ENCODE data around the gene C2CD2L.

C2CD2L gene

GRCh38 chr11:119084663-119085436 is 22.3 kb upstream of the C2CD2L start, which contains the start of gene HMBS:
HMBS (plus strand) TSS chr11:119084881; CDS start chr11:119085034, 153 bp downstream.
- Histone ChIP-seq H2AFZ (ENCODE audit: low read length) (peak within 1 kb of the TSS; percentile 98), H3K9ac (ENCODE audit: low read depth, low read length, poor library complexity, severe bottlenecking) (peak within 1 kb of the TSS; percentile 89), H3K4me1 (ENCODE audit: insufficient read depth, low read length, poor library complexity, severe bottlenecking) (peaks cover 48% of the 10 kb centered on the region), H3K36me3 (ENCODE audit: insufficient read depth, low read length) (peaks cover 14% of the 10 kb centered on the region; the same call in 1 of the 2 replicates), H3K4me2 (ENCODE audit: low read depth, low read length, poor library complexity, severe bottlenecking) (peak within 1 kb of the TSS; percentile 100), H3K79me2 (ENCODE audit: insufficient read depth, low read length) (peaks cover 36% of the 10 kb centered on the region), H3F3A (ENCODE audit: low read depth) (peaks cover 13% of the 10 kb centered on the region), H3K9me2 (replicated peaks; ENCODE audit: low read depth, low read length) (no peaks in the 10 kb centered on the region), H3K9me3 (ENCODE audit: insufficient read depth, low read depth, low read length) (no peaks in the 10 kb centered on the region), H4K20me1 (ENCODE audit: insufficient read depth, low read length, poor library complexity, severe bottlenecking) (peaks cover 6% of the 10 kb centered on the region), H3K4me3 (ENCODE audit: low read length, poor library complexity, severe bottlenecking) (peak within 1 kb of the TSS; percentile 99), H3K27me3 (ENCODE audit: insufficient read depth, low read length, poor library complexity, severe bottlenecking) (no peaks in the 10 kb centered on the region)
- no peak for TF ChIP-seq CTCF (conservative IDR thresholded peaks at IDR 0.05; ENCODE audit: low read length)
- TF ChIP-seq EZH2phosphoT487 (IDR thresholded peaks at IDR 0.05; ENCODE audit: borderline replicate concordance): no peak

- Histone ChIP-seq H3K4me3 (ENCODE audit: low read length, poor library complexity, severe bottlenecking) (peak overlapping the region; percentile 99), H3K4me2 (ENCODE audit: low read depth, low read length, poor library complexity, severe bottlenecking) (peak overlapping the region; percentile 100), H3K27me3 (ENCODE audit: insufficient read depth, low read length, poor library complexity, severe bottlenecking) (no peaks in the 10 kb centered on the region), H3K4me1 (ENCODE audit: insufficient read depth, low read length, poor library complexity, severe bottlenecking) (peaks cover 54% of the 10 kb centered on the region), H3F3A (ENCODE audit: low read depth) (peaks cover 15% of the 10 kb centered on the region), H2AFZ (ENCODE audit: low read length) (peak overlapping the region; percentile 98), H3K79me2 (ENCODE audit: insufficient read depth, low read length) (peaks cover 41% of the 10 kb centered on the region), H3K9me3 (ENCODE audit: insufficient read depth, low read depth, low read length) (no peaks in the 10 kb centered on the region), H4K20me1 (ENCODE audit: insufficient read depth, low read length, poor library complexity, severe bottlenecking) (peaks cover 6% of the 10 kb centered on the region), H3K36me3 (ENCODE audit: insufficient read depth, low read length) (peaks cover 14% of the 10 kb centered on the region; the same call in 1 of the 2 replicates), H3K9me2 (replicated peaks; ENCODE audit: low read depth, low read length) (no peaks in the 10 kb centered on the region), H3K9ac (ENCODE audit: low read depth, low read length, poor library complexity, severe bottlenecking) (peak overlapping the region; percentile 89)
- TF ChIP-seq EZH2phosphoT487 (IDR thresholded peaks at IDR 0.05; ENCODE audit: borderline replicate concordance) (no peak), CTCF (conservative IDR thresholded peaks at IDR 0.05; ENCODE audit: low read length) (no peak)
Observed at GRCh38 chr11:119085437-119085847, 21.7 kb upstream of the C2CD2L start.

GRCh38 chr11:119087123-119087522 is 20.0 kb upstream of the C2CD2L start:
- peaks cover 70% of the 10 kb centered on the region for H3K4me1 ChIP-seq (ENCODE audit: insufficient read depth, low read length, poor library complexity, severe bottlenecking)
- H4K20me1 ChIP-seq (ENCODE audit: insufficient read depth, low read length, poor library complexity, severe bottlenecking): peaks cover 10% of the 10 kb centered on the region
- H3F3A ChIP-seq (ENCODE audit: low read depth): peaks cover 24% of the 10 kb centered on the region
- H3K36me3 ChIP-seq (ENCODE audit: insufficient read depth, low read length): peaks cover 3% of the 10 kb centered on the region; the same call in 1 of the 2 replicates
- no peak for TF ChIP-seq EZH2phosphoT487 (IDR thresholded peaks at IDR 0.05; ENCODE audit: borderline replicate concordance)
- no peak for TF ChIP-seq CTCF (conservative IDR thresholded peaks at IDR 0.05; ENCODE audit: low read length)
- no peaks in the 10 kb centered on the region for H3K27me3 ChIP-seq (ENCODE audit: insufficient read depth, low read length, poor library complexity, severe bottlenecking)
- H3K9me2 ChIP-seq (replicated peaks; ENCODE audit: low read depth, low read length): no peaks in the 10 kb centered on the region
- H3K79me2 ChIP-seq (ENCODE audit: insufficient read depth, low read length): peaks cover 55% of the 10 kb centered on the region
- no peaks in the 10 kb centered on the region for H3K9me3 ChIP-seq (ENCODE audit: insufficient read depth, low read depth, low read length)
- H2AFZ ChIP-seq (ENCODE audit: low read length): no peak overlapping the region
- H3K4me2 ChIP-seq (ENCODE audit: low read depth, low read length, poor library complexity, severe bottlenecking): peak overlapping the region; percentile 82
- peak overlapping the region; percentile 44 for H3K4me3 ChIP-seq (ENCODE audit: low read length, poor library complexity, severe bottlenecking)
- peak overlapping the region; percentile 61 for H3K9ac ChIP-seq (ENCODE audit: low read depth, low read length, poor library complexity, severe bottlenecking)

Data from Loucy (cell line).